Immature natural killer cell (primary cell): ENCODE results near the gene SBF2. TPM values are rescaled to one million over a fixed set of nuclear protein-coding genes. Genes with fewer than 3 reads are reported as not detected.

Source experiments
- DNase-seq, 3 donors: peaks; one replicate each; pipeline ENCODE4 v3.0.0; 2022; ENCODE audit warnings: mixed read lengths in 1 of 3
- H3K27ac Mint-ChIP-seq, 6 donors: one replicate each; pipeline ENCODE4 v1.8.0; 2020; ENCODE audit warnings: mixed read lengths in 6 of 6, mild to moderate bottlenecking in 5 of 6, inconsistent platforms in 4 of 6, moderate library complexity in 3 of 6
- H3K27me3 Mint-ChIP-seq, 3 donors: one replicate each; pipeline ENCODE4 v1.8.0; 2020 to 2021; ENCODE audit warnings: low read depth in 3 of 3, mild to moderate bottlenecking in 3 of 3, mixed read lengths in 3 of 3, moderate library complexity in 3 of 3, inconsistent platforms in 1 of 3
- H3K36me3 Mint-ChIP-seq, 3 donors: one replicate each; pipeline ENCODE4 v1.8.0; 2020; ENCODE audit warnings: mixed read lengths in 3 of 3, inconsistent platforms in 2 of 3, mild to moderate bottlenecking in 2 of 3
- H3K4me1 Mint-ChIP-seq, 2 donors: one replicate each; pipeline ENCODE4 v1.8.0; 2020; ENCODE audit warnings: inconsistent platforms in 2 of 2, mild to moderate bottlenecking in 2 of 2, mixed read lengths in 2 of 2, moderate library complexity in 1 of 2
- H3K4me3 Mint-ChIP-seq, 5 donors: one replicate each; pipeline ENCODE4 v1.8.0; 2020; ENCODE audit warnings: mild to moderate bottlenecking in 5 of 5, mixed read lengths in 5 of 5, inconsistent platforms in 3 of 5, moderate library complexity in 3 of 5
- H3K9me3 Mint-ChIP-seq, 6 donors: one replicate each; pipeline ENCODE4 v1.8.0; 2020; ENCODE audit warnings: mild to moderate bottlenecking in 6 of 6, mixed read lengths in 6 of 6, inconsistent platforms in 4 of 6, moderate library complexity in 3 of 6
- polyA plus RNA-seq, 3 donors: library from polyadenylated mRNA; unstranded; fragments of 300-500 nt; fragmentation: Illumina TruSeq; gene quantifications; one replicate each; pipeline ENCODE4 v1.2.3, GENCODE V29; 2021

Gene SBF2
- polyA plus RNA-seq, 3 donors from 2014 or later: 3.2 to 6.9 (median 4.7) TPM

DNA sequence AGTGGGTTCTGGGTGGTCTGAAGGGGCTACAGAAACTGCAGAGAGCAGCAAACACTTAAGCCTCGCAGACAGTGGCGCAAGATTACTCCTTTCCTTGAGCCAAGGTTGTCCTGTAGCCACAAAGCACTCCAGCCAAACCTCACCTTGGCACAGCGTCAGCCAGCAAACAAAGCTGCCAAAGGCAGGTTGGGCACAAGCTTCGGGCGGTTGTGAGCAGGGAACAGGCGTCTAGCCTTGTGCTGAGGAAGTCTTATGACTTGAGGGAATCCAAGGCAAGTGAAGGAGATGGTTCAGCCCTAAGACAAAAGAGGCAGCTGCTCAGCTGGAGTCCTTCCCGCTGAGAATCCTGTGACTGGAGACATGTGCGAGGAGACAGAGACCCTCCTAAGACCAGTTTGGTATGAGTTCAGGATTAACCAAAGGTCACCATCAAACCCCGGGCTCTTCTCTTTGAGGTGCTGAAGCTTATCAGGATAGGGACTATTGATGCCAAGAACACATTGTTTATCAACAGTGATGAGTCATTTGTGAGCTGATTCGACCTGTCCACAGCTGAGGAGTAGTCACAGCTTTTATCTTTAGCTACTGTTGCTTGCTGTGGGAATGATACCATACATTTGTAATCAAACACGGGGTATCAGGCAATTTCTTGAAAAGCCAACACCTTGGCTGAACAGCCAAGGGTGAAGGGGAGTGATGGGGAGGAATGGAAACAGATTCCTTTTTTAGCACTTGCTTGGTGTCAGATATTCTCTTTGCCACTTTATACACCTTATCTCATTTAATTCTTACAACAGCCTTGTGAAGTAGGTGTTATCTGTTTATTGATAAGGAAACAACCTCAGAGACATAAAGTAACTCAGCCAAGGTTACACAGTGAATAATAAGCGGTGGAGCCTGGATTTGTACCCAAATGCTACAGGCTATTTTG lies 15.4 kb upstream of the SBF2 start:
- no peak overlapping the region for H3K27ac Mint-ChIP-seq
- H3K27me3 Mint-ChIP-seq: peaks cover 16 to 37% (median 21%) of the 10 kb centered on the region in 3 donors
- H3K4me3 Mint-ChIP-seq: no peak overlapping the region
- H3K4me1 Mint-ChIP-seq: peaks cover 32 to 41% of the 10 kb centered on the region in 2 donors
- peaks cover 0 to 3% (median 0%) of the 10 kb centered on the region in 6 donors for H3K9me3 Mint-ChIP-seq
- no peaks in the 10 kb centered on the region for H3K36me3 Mint-ChIP-seq
- no peak for DNase-seq

DNA sequence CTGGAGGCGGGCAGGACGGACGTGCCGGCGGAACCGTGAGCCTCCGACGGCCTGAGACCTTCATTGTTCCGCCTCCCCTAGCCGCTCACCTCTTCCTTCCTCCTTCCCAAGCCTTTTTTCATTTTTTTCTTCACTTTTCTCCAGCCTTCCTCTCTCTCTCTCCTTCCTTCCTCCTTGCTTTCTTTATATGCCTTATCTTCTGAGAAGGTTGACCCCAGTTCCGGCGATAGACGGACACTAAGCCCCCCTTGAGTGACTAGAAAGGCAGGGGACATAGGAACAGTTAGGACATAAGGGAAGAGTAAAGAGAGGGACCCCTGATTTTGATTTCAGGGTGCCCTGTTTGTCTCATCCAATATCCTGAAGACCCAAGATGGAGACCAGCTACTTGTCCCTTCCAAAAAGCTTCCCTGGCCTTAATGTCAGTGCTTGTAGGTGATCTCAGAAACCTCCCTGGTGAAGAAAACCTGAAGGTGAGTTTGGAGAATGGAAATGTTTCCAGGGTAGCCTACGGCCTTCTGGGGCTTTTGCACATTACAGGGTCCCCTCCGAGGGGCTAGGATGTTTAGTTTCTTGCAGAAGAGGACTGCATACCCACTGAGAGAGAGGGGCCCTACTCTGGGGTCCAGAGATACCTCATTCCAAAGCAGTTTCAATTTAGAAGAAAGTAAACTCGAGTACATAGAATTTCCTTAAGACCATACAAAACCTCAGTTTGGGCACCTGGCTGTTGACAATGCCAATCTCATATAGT lies 14.4 kb upstream of the SBF2 start:
- H3K4me3 Mint-ChIP-seq: peak overlapping the region; percentile 80 to 99 (median 95)
- no peak for DNase-seq
- peaks cover 42 to 51% of the 10 kb centered on the region in 2 donors for H3K4me1 Mint-ChIP-seq
- H3K36me3 Mint-ChIP-seq: no peaks in the 10 kb centered on the region
- peaks cover 14 to 39% (median 18%) of the 10 kb centered on the region in 3 donors for H3K27me3 Mint-ChIP-seq
- peak overlapping the region in 3 of 6 donors; percentile 19 to 55 (median 46) for H3K27ac Mint-ChIP-seq
- H3K9me3 Mint-ChIP-seq: peaks cover 0 to 3% (median 0%) of the 10 kb centered on the region in 6 donors

DNA sequence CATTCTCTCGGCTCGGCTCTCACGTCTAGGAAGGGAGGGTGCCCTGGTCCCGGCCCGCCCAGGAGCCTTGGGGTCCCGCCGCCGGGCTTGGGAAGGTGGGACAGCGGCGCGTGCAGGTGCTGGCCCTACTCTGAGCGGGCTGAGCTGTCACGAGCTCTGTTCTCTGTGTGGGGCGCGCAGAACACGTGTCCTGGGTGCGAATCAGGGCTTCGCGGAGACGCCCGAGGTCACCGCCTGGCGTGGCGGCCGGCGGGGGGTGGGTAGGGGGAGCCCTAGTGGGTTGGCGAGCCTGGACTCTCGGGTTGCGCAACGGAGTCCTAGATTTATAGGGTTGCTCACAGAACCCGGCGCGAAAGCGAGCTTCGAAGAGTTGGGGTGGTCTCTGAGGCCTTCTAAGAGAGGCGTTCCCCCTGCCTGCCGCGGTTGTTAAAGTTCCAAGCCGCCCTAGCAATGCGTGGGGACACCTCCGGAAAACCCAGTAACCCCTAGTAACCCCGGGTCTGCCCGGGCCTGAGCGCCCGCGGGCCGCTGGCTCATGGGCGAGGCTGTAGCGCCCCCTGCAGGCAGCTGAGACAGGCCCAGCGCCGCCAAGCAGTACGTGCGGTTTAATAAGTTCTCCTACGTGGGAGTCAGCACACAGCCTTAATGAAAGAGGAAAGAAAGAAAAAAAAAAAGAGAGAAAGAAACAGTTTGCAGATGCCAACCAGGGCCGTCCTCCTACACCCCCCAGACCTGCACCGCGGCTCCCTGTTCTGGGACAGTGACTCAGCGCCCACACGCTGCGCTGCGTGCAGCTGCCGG lies 13.6 kb upstream of the SBF2 start:
- H3K36me3 Mint-ChIP-seq: no peaks in the 10 kb centered on the region
- H3K4me3 Mint-ChIP-seq: peak overlapping the region; percentile 80 to 99 (median 95)
- H3K27me3 Mint-ChIP-seq: peaks cover 17 to 38% (median 18%) of the 10 kb centered on the region in 3 donors
- H3K4me1 Mint-ChIP-seq: peaks cover 47 to 59% of the 10 kb centered on the region in 2 donors
- H3K27ac Mint-ChIP-seq: peak overlapping the region in 3 of 6 donors; percentile 19 to 64 (median 55)
- H3K9me3 Mint-ChIP-seq: peaks cover 0 to 1% (median 0%) of the 10 kb centered on the region in 6 donors
- peak; percentile 82 to 85 (median 83) for DNase-seq

DNA sequence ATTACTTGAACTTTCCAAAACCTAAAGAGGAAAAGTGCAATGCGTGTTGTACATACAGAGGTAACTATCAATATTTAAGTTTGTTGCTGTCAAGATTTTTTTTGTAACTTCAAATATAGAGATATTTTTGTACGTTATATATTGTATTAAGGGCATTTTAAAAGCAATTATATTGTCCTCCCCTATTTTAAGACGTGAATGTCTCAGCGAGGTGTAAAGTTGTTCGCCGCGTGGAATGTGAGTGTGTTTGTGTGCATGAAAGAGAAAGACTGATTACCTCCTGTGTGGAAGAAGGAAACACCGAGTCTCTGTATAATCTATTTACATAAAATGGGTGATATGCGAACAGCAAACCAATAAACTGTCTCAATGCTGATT lies 13.0 kb upstream of the SBF2 start:
- Mint-ChIP-seq H3K27ac (no peak overlapping the region), H3K27me3 (peaks cover 17 to 33% (median 18%) of the 10 kb centered on the region in 3 donors), H3K4me1 (peaks cover 51 to 65% of the 10 kb centered on the region in 2 donors), H3K36me3 (no peaks in the 10 kb centered on the region), H3K4me3 (peak overlapping the region; percentile 80 to 99 (median 95)), H3K9me3 (peaks cover 0 to 1% (median 0%) of the 10 kb centered on the region in 6 donors)
- DNase-seq: no peak

DNA sequence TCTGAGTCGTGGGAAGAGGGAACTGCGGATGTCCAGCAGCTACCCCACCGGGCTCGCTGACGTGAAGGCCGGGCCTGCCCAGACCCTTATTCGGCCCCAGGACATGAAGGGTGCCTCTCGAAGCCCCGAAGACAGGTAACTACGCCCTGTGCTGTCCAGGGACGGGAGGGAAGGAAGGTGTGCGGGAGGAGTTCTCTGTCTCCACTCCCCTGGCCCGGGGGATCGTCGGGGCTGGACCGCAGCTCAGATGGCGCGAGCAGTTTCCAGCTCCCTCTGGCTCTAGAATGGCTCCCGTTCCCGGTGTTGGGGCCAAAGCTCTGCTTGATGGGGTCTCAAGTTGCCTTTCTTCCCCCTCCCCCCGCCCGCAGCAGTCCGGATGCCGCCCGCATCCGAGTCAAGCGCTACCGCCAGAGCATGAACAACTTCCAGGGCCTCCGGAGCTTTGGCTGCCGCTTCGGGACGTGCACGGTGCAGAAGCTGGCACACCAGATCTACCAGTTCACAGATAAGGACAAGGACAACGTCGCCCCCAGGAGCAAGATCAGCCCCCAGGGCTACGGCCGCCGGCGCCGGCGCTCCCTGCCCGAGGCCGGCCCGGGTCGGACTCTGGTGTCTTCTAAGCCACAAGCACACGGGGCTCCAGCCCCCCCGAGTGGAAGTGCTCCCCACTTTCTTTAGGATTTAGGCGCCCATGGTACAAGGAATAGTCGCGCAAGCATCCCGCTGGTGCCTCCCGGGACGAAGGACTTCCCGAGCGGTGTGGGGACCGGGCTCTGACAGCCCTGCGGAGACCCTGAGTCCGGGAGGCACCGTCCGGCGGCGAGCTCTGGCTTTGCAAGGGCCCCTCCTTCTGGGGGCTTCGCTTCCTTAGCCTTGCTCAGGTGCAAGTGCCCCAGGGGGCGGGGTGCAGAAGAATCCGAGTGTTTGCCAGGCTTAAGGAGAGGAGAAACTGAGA lies 12.2 kb upstream of the SBF2 start:
- DNase-seq: peak; percentile 9 to 15 (median 13)
- Mint-ChIP-seq H3K36me3 (no peaks in the 10 kb centered on the region), H3K27ac (no peak overlapping the region), H3K4me3 (peak overlapping the region; percentile 80 to 99 (median 95)), H3K4me1 (peaks cover 53 to 67% of the 10 kb centered on the region in 2 donors), H3K27me3 (peaks cover 17 to 33% (median 18%) of the 10 kb centered on the region in 3 donors), H3K9me3 (peaks cover 0 to 1% (median 0%) of the 10 kb centered on the region in 6 donors)

GRCh38 chr11:10305262-10305963 lies 11.4 kb upstream of the SBF2 start:
- DNase-seq: peak; percentile 12 to 29 (median 29)
- Mint-ChIP-seq H3K27me3 (peaks cover 17 to 33% (median 18%) of the 10 kb centered on the region in 3 donors), H3K4me3 (peak overlapping the region; percentile 95 to 99 (median 97)), H3K4me1 (peaks cover 53 to 67% of the 10 kb centered on the region in 2 donors), H3K27ac (no peak overlapping the region), H3K9me3 (peaks cover 0 to 1% (median 0%) of the 10 kb centered on the region in 6 donors), H3K36me3 (no peaks in the 10 kb centered on the region)

GRCh38 chr11:10304495-10305261 lies 10.7 kb upstream of the SBF2 start, which contains the start of gene ADM:
Gene ADM, plus strand, starts transcription at chr11:10305073. Its CDS starts 628 bp downstream, at chr11:10305701.
- Mint-ChIP-seq H3K27me3 (peaks cover 14 to 26% (median 18%) of the 10 kb centered on the region in 3 donors), H3K36me3 (no peaks in the 10 kb centered on the region), H3K27ac (peak within 1 kb of the TSS in 4 of 6 donors; percentile 31 to 86 (median 55)), H3K4me1 (peaks cover 53 to 67% of the 10 kb centered on the region in 2 donors), H3K9me3 (no peaks in the 10 kb centered on the region), H3K4me3 (peak within 1 kb of the TSS; percentile 95 to 99 (median 97))
- DNase-seq: peak; percentile 25 to 35 (median 30)

DNA sequence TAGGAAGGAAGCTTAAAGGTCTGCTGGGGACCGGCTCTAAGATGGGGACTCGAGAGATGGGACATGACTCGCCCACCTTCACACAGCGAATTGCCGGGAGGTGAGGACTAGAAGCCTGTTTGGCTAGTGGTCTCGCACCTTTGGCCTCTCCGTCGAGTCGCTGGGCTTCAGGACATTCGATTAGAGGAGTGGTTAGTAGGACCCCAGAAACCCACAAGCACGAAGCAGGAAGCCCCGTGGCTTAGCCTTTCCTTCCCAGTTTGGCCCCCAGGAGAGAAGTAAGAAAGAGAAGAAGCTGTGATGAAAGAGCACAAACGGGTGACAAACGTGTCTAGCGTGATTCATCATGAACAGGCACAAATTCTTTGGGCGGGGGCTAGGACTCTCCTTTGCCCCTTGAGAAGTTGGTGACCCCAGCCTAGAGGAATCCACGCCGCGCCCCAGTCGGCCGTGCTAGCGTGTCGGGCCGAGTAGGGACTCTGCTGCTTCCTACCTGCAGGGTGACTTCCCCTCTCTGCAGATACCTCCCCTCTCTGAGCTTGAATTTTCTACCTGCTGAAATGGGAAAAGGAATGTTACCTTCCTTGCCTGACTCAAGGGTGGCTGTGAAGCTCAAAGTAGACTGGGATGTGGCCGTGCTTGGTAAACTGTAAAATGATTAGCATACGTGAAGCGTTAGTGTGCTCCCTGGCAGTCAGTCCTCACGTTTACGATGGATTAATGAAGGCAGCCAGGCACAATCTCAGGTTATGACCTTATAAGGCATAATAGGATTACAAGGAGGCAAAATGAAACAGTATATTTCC lies 9.7 kb upstream of the SBF2 start:
- Mint-ChIP-seq H3K9me3 (no peaks in the 10 kb centered on the region), H3K4me1 (peaks cover 54 to 68% of the 10 kb centered on the region in 2 donors), H3K27ac (peak overlapping the region in 5 of 6 donors; percentile 48 to 92 (median 86)), H3K27me3 (peaks cover 14 to 20% (median 18%) of the 10 kb centered on the region in 3 donors), H3K4me3 (peak overlapping the region; percentile 95 to 99 (median 97)), H3K36me3 (no peaks in the 10 kb centered on the region)
- peak; percentile 19 to 25 (median 21) for DNase-seq

DNA sequence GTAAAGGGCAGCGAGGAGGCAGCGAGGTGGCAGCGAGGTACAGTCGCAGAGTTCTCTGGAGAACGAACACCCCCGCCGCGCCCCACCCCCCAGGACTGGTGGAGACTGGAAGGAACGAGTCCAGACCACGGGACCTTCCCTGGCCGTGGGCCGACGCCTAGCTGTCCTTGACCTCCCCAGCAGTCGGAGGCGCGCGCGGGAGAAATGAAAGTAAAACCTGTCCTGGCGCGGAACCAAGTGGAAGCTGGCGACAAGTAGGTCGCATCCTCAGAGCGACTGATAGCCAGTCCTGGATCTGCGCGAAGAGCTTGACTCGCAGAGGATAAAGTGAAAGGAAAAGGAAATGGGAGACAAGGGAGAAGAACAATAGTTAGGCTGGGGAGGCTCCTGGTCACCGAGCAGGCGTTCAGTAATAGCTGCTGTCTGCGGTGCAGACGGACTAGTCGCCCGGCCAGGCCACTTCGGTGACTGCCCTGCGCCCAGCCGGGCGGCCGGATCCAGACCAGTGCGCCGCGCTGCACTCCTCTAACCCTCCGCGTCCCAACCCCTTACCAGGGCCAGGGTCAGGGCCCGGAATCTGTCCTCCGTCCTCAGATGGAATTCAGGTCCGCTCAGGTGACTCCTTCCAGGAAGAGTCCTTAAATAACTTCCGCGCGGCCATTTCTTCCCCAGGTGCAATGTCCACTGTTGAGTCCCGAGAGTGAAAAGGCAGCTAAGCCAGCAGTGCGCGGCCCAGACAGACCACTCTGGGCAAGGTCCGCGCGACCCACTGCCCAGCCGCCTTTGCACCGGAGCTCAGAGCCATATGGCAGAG lies 8.9 kb upstream of the SBF2 start:
- Mint-ChIP-seq H3K4me3 (peak overlapping the region; percentile 95 to 99 (median 97)), H3K27ac (peak overlapping the region; percentile 82 to 92 (median 87)), H3K9me3 (no peaks in the 10 kb centered on the region), H3K36me3 (no peaks in the 10 kb centered on the region), H3K27me3 (peaks cover 13 to 18% (median 16%) of the 10 kb centered on the region in 3 donors), H3K4me1 (peaks cover 55 to 70% of the 10 kb centered on the region in 2 donors)
- DNase-seq: peak; percentile 73 to 78 (median 75)

DNA sequence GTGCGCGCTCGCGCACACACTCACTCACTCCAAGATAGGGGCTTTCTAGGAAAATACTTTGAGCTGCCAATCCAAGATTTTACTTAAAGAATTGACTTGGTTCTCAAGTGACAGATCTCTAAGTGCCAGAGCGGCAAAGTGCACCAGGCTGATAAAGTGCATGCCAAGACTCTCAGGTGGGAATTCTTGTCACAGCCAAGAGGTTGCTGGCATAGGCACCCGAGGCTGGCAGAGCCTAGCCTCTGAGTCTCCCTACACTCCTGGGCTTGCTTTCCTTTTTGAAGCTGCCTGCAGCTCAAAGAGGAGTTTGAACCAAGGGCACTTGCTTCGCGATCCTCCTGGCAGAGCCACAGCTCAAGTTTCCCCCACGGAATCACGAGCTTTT lies 8.3 kb upstream of the SBF2 start:
- peak overlapping the region in 5 of 6 donors; percentile 82 to 92 (median 87) for H3K27ac Mint-ChIP-seq
- H3K27me3 Mint-ChIP-seq: peaks cover 13 to 14% (median 13%) of the 10 kb centered on the region in 3 donors
- no peaks in the 10 kb centered on the region for H3K36me3 Mint-ChIP-seq
- H3K4me3 Mint-ChIP-seq: peak overlapping the region; percentile 95 to 99 (median 97)
- peaks cover 53 to 69% of the 10 kb centered on the region in 2 donors for H3K4me1 Mint-ChIP-seq
- peak in 1 of 3 donors; percentile 13 for DNase-seq
- H3K9me3 Mint-ChIP-seq: no peaks in the 10 kb centered on the region
